Astrocyte of the cerebellum (primary cell): ENCODE results near the gene PLEKHG2.

Experiments used
- DNase-seq: peaks from one replicate; pipeline ENCODE4 v3.0.0-alpha.2; 2011; ENCODE audit warnings: low read depth
- H3K4me3 ChIP-seq: 2 replicates; pipeline ENCODE4 v1.5.1; 2011; ENCODE audit warnings: mild to moderate bottlenecking, low read depth, low read length, moderate library complexity
- CTCF ChIP-seq: IDR thresholded peaks from 2 replicates; pipeline ENCODE4 v1.5.1; 2012; ENCODE audit warnings: low read length, low read depth, moderate library complexity, mild to moderate bottlenecking; ENCODE audit errors: missing control alignments
- in situ Hi-C: cut with HindIII; loops from 2 replicates; pipeline ENCODE4 v1.10.0; 2017; ENCODE audit warnings: low sequenced_read_pairs

Gene PLEKHG2

GRCh38 chr19:39471756-39472536, 59.5 kb downstream of the PLEKHG2 start:
- in situ Hi-C loops, result no loop called here
- H3K4me3 ChIP-seq, result no peak overlapping the region
- TF ChIP-seq CTCF, result no peak
- no peak for DNase-seq

GRCh38 chr19:39472746-39473442, 60.4 kb downstream of the PLEKHG2 start:
- no peak overlapping the region for H3K4me3 ChIP-seq
- no peak for DNase-seq
- in situ Hi-C loops, result no loop called here
- no peak for TF ChIP-seq CTCF

GRCh38 chr19:39473443-39473960, 61.0 kb downstream of the PLEKHG2 start:
- in situ Hi-C loops, result no loop called here
- TF ChIP-seq CTCF, result no peak
- H3K4me3 ChIP-seq, result no peak overlapping the region
- no peak for DNase-seq

GRCh38 chr19:39474139-39474620, 61.7 kb downstream of the PLEKHG2 start:
- TF ChIP-seq CTCF, result peak; percentile 91
- H3K4me3 ChIP-seq, result no peak overlapping the region
- DNase-seq, result no peak
- in situ Hi-C loops, result no loop called here

- no peak overlapping the region for H3K4me3 ChIP-seq
- no peak for DNase-seq
- no peak for TF ChIP-seq CTCF
- in situ Hi-C loops, result no loop called here
Measured at GRCh38 chr19:39475748-39476147, 63.3 kb downstream of the PLEKHG2 start.
